A204.1 (cell line): ENCODE measurements around the gene PDZD2.

ENCODE experiments used
- FAIRE-seq: peaks from 2 replicates; lab custom pipeline; 2012; peaks lifted over from hg19 to GRCh38; lab: Jason Lieb, UNC

The PDZD2 gene

GRCh38 chr5:32083981-32084430, 445.1 kb downstream of the PDZD2 start:
- FAIRE-seq: no peak

DNA sequence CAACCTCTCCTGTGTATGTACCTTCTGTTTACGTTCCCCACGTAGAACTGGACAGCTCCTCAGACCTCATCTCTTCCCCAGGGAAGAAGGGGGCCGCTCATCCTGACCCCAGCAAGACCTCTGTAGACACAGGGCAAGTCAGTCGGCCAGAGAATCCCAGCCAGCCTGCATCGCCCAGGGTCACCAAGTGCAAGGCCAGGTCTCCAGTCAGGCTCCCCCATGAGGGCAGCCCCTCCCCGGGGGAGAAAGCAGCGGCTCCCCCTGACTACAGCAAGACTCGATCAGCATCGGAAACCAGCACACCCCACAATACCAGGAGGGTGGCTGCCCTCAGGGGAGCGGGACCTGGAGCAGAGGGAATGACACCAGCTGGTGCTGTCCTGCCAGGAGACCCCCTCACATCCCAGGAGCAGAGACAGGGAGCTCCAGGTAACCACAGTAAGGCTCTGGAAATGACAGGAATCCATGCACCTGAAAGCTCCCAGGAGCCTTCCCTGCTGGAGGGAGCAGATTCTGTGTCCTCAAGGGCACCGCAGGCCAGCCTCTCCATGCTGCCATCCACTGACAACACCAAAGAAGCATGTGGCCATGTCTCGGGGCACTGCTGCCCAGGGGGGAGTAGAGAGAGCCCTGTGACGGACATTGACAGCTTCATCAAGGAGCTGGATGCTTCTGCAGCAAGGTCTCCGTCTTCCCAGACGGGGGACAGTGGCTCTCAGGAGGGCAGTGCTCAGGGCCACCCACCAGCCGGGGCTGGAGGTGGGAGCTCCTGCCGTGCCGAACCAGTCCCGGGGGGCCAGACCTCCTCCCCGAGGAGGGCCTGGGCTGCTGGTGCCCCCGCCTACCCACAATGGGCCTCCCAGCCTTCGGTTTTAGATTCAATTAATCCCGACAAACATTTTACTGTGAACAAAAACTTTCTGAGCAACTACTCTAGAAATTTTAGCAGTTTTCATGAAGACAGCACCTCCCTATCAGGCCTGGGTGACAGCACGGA, 448.5 kb downstream of the PDZD2 start:
- FAIRE-seq: no peak

DNA sequence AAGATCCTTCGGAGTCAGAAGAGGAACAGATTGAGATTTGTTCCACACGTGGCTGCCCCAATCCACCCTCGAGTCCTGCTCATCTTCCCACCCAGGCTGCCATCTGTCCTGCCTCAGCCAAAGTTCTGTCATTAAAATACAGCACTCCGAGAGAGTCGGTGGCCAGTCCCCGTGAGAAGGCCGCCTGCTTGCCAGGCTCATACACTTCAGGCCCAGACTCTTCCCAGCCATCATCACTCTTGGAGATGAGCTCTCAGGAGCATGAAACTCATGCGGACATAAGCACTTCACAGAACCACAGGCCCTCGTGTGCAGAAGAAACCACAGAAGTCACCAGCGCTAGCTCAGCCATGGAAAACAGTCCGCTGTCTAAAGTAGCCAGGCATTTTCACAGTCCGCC, 449.3 kb downstream of the PDZD2 start:
- no peak for FAIRE-seq

- no peak for FAIRE-seq
These were observed 450.4 kb downstream of the PDZD2 start for GRCh38 chr5:32089146-32090000.

GRCh38 chr5:32090026-32090754, 451.3 kb downstream of the PDZD2 start:
- no peak for FAIRE-seq

- FAIRE-seq: no peak
These were observed 451.8 kb downstream of the PDZD2 start for GRCh38 chr5:32090755-32091128.

DNA sequence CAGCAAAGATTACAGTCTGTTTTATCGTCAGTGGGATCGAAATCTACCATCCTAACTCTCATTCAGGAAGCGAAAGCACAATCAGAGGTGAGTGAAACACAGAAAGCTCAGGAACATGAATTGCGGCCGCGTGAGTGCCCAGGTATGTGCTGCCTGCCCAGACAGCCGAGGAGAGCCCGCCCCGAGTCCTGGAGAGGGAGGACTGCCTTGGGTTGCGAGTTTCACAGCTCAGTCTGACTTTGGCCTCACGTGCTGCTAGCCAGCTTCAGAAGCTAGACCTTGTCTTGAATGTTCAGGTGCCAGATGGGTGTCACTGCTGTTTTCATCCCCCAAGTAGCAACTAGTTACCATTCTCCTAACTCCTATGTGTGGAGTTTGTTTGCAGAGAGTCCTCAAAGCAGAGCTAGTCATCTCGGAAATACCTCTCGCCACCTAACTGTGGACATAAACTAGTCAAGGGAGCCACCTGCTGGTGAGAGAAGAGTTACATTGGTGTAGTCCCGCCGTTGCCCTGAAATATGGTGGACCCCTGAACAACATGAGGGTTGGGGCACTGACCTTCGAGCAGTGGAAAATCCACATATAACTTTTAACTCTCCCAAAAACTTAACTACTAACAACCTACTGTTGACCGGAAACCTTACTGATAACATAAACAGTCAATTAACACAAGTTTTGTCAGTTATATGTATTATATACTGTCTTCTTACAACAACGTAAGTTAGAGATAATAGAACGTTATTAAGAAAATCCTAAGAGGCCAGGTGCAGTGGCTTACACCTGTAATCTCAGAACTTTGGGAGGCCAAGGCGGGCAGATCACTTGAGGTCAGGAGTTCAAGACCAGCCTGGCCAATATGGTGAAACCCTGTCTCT, 454.2 kb downstream of the PDZD2 start:
- FAIRE-seq: no peak

- FAIRE-seq: no peak
These were observed 455.8 kb downstream of the PDZD2 start for GRCh38 chr5:32094691-32095090.

GRCh38 chr5:32095261-32095671, 456.3 kb downstream of the PDZD2 start:
- FAIRE-seq: no peak

DNA sequence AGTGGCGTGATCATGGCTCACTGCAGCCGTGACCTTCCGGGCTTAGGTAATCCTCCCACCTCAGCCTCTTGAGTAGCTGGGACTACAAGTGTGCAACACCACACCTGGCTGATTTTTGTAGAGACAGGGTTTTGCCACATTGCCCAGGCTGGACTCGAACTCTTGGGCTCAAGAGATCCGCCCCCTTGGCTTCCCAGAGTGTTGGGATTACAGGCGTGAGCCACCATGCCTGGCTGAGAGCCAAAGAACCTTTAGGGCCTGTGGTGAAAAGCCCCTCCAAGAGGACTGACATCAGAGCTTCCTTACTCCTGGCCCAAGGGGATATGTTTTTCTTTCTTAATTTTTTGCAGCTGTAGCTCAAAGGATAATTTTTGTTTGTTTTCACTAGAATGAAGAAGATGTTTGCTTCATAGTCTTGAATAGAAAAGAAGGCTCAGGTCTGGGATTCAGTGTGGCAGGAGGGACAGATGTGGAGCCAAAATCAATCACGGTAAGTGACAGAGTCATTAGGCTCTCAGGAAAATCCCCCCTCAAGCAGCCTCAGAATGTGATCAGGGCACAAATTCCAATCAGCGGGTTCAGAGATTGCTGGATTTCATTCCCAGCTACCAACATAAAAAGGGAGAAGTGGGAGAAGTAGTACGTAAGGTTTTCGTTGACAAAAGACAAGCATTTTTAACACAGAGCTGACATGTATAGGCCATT, 458.1 kb downstream of the PDZD2 start:
- no peak for FAIRE-seq

GRCh38 chr5:32098291-32098690, 459.4 kb downstream of the PDZD2 start:
- FAIRE-seq: no peak

GRCh38 chr5:32098890-32099310, 460.0 kb downstream of the PDZD2 start:
- no peak for FAIRE-seq

- no peak for FAIRE-seq
These were observed 460.6 kb downstream of the PDZD2 start for GRCh38 chr5:32099486-32100035.

GRCh38 chr5:32100230-32100629, 461.3 kb downstream of the PDZD2 start:
- no peak for FAIRE-seq

GRCh38 chr5:32100691-32101302, 461.9 kb downstream of the PDZD2 start:
- no peak for FAIRE-seq

GRCh38 chr5:32102254-32102986, 463.5 kb downstream of the PDZD2 start:
- no peak for FAIRE-seq

DNA sequence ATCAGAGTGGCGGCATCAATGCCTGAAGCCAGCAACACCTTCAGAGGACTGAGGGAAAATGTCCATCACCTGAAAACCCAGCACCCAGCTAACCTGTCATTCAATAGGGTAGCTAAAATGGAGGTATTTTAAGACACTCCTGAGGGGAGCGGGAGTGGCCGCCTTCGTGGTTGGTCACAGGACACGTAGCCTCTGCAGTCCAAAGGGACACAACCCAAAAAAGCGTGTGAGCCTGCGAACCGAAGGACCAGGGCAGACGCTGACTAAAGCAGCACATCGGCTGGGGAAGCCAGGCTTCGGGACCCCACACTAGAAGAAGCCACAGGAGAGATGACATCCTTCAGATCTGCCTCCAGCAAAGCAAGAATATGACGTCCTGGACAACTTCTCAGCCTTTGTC, 464.6 kb downstream of the PDZD2 start:
- no peak for FAIRE-seq

DNA sequence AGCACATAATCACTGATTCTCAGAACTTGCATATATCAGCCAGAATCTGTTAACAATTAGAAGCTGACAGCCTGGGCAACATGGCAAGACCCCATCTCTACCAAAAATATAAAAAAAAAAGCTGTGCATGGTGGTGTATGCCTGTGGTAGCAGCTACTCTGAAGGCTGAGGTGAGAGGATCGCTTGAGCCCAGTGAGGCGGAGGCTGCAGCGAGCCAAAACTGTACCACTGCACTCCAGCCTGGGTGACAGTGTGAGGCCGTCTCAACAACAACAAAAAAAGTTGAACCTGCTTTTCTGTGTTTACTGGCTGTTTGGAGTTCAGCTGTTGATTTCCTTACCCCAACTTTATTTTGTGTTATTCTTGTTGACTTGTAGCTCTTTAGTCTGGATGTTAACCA, 468.4 kb downstream of the PDZD2 start:
- no peak for FAIRE-seq

- FAIRE-seq: no peak
These were observed 469.2 kb downstream of the PDZD2 start for GRCh38 chr5:32108167-32108566.
